Activated CD4-positive, alpha-beta T cell treated with anti-CD3 and anti-CD28 coated beads for 36 hours (primary cell): ENCODE data around the gene IL20RA. TPM values are rescaled to one million over a fixed set of nuclear protein-coding genes. Genes with fewer than 3 reads are reported as not detected.
"Not testable (repeated sequence)": the region's sequence is repeated elsewhere in the genome, so short reads cannot be mapped to it uniquely, and the experiment has no call there.

Source experiments
- ATAC-seq: fragments of 200-7000 bp; cut with Tn5 transposase; one replicate; pipeline ENCODE4 v1.10.0; 2021; ENCODE audit warnings: mild to moderate bottlenecking, moderate library complexity
- CTCF ChIA-PET: fragments of 350-600 bp; sonication (Branson Sonifier 250); formaldehyde crosslinking; loops from one replicate; lab custom pipeline; 2021; ENCODE audit warnings: antibody characterized with exemption; lab: Charles Lee
- POLR2A ChIA-PET: fragments of 350-600 bp; sonication (Branson Sonifier 250); formaldehyde crosslinking; loops from one replicate; lab custom pipeline; 2021; ENCODE audit warnings: antibody characterized with exemption, inconsistent platforms; lab: Charles Lee
- DNase-seq: peaks from one replicate; pipeline ENCODE4 v3.0.0-alpha.2; 2020
- H3K27ac Mint-ChIP-seq: one replicate; pipeline ENCODE4 v1.8.0; 2021; ENCODE audit warnings: mixed read lengths
- H3K27me3 Mint-ChIP-seq: one replicate; pipeline ENCODE4 v1.8.0; 2021; ENCODE audit warnings: mixed read lengths
- H3K36me3 Mint-ChIP-seq: one replicate; pipeline ENCODE4 v1.8.0; 2021; ENCODE audit warnings: low read depth, mixed read lengths
- H3K4me1 Mint-ChIP-seq: one replicate; pipeline ENCODE4 v1.8.0; 2021; ENCODE audit warnings: mixed read lengths
- H3K4me3 Mint-ChIP-seq: one replicate; pipeline ENCODE4 v1.8.0; 2021; ENCODE audit warnings: mild to moderate bottlenecking, moderate library complexity, mixed read lengths
- H3K9me3 Mint-ChIP-seq: one replicate; pipeline ENCODE4 v1.8.0; 2021; ENCODE audit warnings: low read depth, mixed read lengths
- intact Hi-C, 2 experiments: fragments of 100-400 bp; cut with DNase I in 1 of 2; cut with micrococcal nuclease in 1 of 2; formaldehyde crosslinking; loops; one replicate each; pipeline versions ENCODE4 v1.14.2 to v1.15.1; 2022 to 2024; cut with DNase I, micrococcal nuclease
- total RNA-seq, 2 experiments: library from RNA; stranded (reverse); gene quantifications; one replicate each; pipeline ENCODE4 v1.2.3, GENCODE V29; 2021

The IL20RA gene
- total RNA-seq, 2 experiments from 2014 or later: not detected

- H3K9me3 Mint-ChIP-seq: no peaks in the 10 kb centered on the region
- H3K27ac Mint-ChIP-seq: no peak overlapping the region
- POLR2A ChIA-PET: no interaction called here
- H3K36me3 Mint-ChIP-seq: no peaks in the 10 kb centered on the region
- CTCF ChIA-PET: interaction anchor here (1.4 kb wide), 1 partner anchor 12 kb away, joined by 6 read pairs; no protein-coding TSS in a partner anchor
- no peaks in the 10 kb centered on the region for H3K4me1 Mint-ChIP-seq
- peaks cover 23% of the 10 kb centered on the region for H3K27me3 Mint-ChIP-seq
- intact Hi-C loops: loop anchor here (1.0 to 2.0 kb wide), 3 partner anchors 345 to 672 kb away; no protein-coding TSS in a partner anchor
- no peak for ATAC-seq
- DNase-seq: no peak
- no peak overlapping the region for H3K4me3 Mint-ChIP-seq
Measured at GRCh38 chr6:136968837-136969236, 75.9 kb downstream of the IL20RA start.

- DNase-seq: peak; percentile 81
- intact Hi-C loops: loop anchor here (1.0 to 2.0 kb wide), 3 partner anchors 346 to 673 kb away; no protein-coding TSS in a partner anchor
- no peaks in the 10 kb centered on the region for H3K4me1 Mint-ChIP-seq
- H3K4me3 Mint-ChIP-seq: no peak overlapping the region
- peak; percentile 83 for ATAC-seq
- POLR2A ChIA-PET: no interaction called here
- no peaks in the 10 kb centered on the region for H3K9me3 Mint-ChIP-seq
- H3K27ac Mint-ChIP-seq: no peak overlapping the region
- CTCF ChIA-PET: interaction anchor here (1.4 kb wide), 1 partner anchor 11 kb away, joined by 6 read pairs; no protein-coding TSS in a partner anchor
- H3K27me3 Mint-ChIP-seq: peaks cover 23% of the 10 kb centered on the region
- no peaks in the 10 kb centered on the region for H3K36me3 Mint-ChIP-seq
Measured at GRCh38 chr6:136967876-136968752, 76.7 kb downstream of the IL20RA start.

- intact Hi-C loops: no loop called here
- no peaks in the 10 kb centered on the region for H3K9me3 Mint-ChIP-seq
- no peak overlapping the region for H3K27ac Mint-ChIP-seq
- H3K4me3 Mint-ChIP-seq: no peak overlapping the region
- H3K4me1 Mint-ChIP-seq: no peaks in the 10 kb centered on the region
- ChIA-PET POLR2A (no interaction called here), CTCF (interaction anchor here (1.0 to 1.1 kb wide), 2 partner anchors 14 to 25 kb away, joined by 3 read pairs; no protein-coding TSS in a partner anchor)
- DNase-seq (no peak), ATAC-seq (no peak)
- H3K27me3 Mint-ChIP-seq: peaks cover 18% of the 10 kb centered on the region
- no peaks in the 10 kb centered on the region for H3K36me3 Mint-ChIP-seq
Measured at GRCh38 chr6:136964398-136964797, 80.4 kb downstream of the IL20RA start.

GRCh38 chr6:136963259-136963658 lies 81.5 kb downstream of the IL20RA start:
- intact Hi-C loops: no loop called here
- ChIA-PET POLR2A (no interaction called here), CTCF (interaction anchor here (1.0 kb wide), 1 partner anchor 23 kb away, joined by 3 read pairs; no protein-coding TSS in a partner anchor)
- H3K36me3 Mint-ChIP-seq: no peaks in the 10 kb centered on the region
- ATAC-seq (no peak), DNase-seq (no peak)
- no peak overlapping the region for H3K4me3 Mint-ChIP-seq
- no peak overlapping the region for H3K27ac Mint-ChIP-seq
- H3K4me1 Mint-ChIP-seq: no peaks in the 10 kb centered on the region
- H3K27me3 Mint-ChIP-seq: peaks cover 17% of the 10 kb centered on the region
- H3K9me3 Mint-ChIP-seq: no peaks in the 10 kb centered on the region

GRCh38 chr6:136962661-136963060 lies 82.1 kb downstream of the IL20RA start:
- H3K36me3 Mint-ChIP-seq: no peaks in the 10 kb centered on the region
- H3K27me3 Mint-ChIP-seq: peaks cover 18% of the 10 kb centered on the region
- no peak for DNase-seq
- H3K9me3 Mint-ChIP-seq: no peaks in the 10 kb centered on the region
- intact Hi-C loops: no loop called here
- no peaks in the 10 kb centered on the region for H3K4me1 Mint-ChIP-seq
- no peak overlapping the region for H3K27ac Mint-ChIP-seq
- ChIA-PET POLR2A (no interaction called here), CTCF (no interaction called here)
- ATAC-seq: no peak
- H3K4me3 Mint-ChIP-seq: no peak overlapping the region

- intact Hi-C loops: no loop called here
- H3K27ac Mint-ChIP-seq: no peak overlapping the region
- no peaks in the 10 kb centered on the region for H3K36me3 Mint-ChIP-seq
- ATAC-seq (no peak), DNase-seq (no peak)
- CTCF ChIA-PET: no interaction called here
- no peaks in the 10 kb centered on the region for H3K9me3 Mint-ChIP-seq
- H3K4me3 Mint-ChIP-seq: no peak overlapping the region
- POLR2A ChIA-PET: no interaction called here
- H3K27me3 Mint-ChIP-seq: peaks cover 13% of the 10 kb centered on the region
- peaks cover 3% of the 10 kb centered on the region for H3K4me1 Mint-ChIP-seq
Measured at GRCh38 chr6:136961848-136962247, 82.9 kb downstream of the IL20RA start.

GRCh38 chr6:136960781-136961180 lies 84.0 kb downstream of the IL20RA start:
- DNase-seq (no peak), ATAC-seq (no peak)
- Mint-ChIP-seq H3K4me3 (no peak overlapping the region), H3K36me3 (no peaks in the 10 kb centered on the region), H3K27me3 (peaks cover 8% of the 10 kb centered on the region), H3K4me1 (peaks cover 5% of the 10 kb centered on the region), H3K9me3 (no peaks in the 10 kb centered on the region), H3K27ac (no peak overlapping the region)
- ChIA-PET POLR2A (no interaction called here), CTCF (interaction anchor here (0.6 to 1.0 kb wide), 4 partner anchors 9 to 352 kb away, joined by 3 to 6 read pairs (median 3); no protein-coding TSS in a partner anchor)
- intact Hi-C loops: no loop called here

- H3K9me3 Mint-ChIP-seq, H3K36me3 Mint-ChIP-seq, DNase-seq, intact Hi-C loops, H3K27ac Mint-ChIP-seq, POLR2A ChIA-PET, ATAC-seq, H3K4me3 Mint-ChIP-seq, H3K4me1 Mint-ChIP-seq: not testable (repeated sequence)
- CTCF ChIA-PET: interaction anchor here (0.6 to 1.0 kb wide), 3 partner anchors 8 to 17 kb away, joined by 3 to 6 read pairs (median 3); no protein-coding TSS in a partner anchor
- H3K27me3 Mint-ChIP-seq: peaks cover 11% of the 10 kb centered on the region
Measured at GRCh38 chr6:136959935-136960334, 84.8 kb downstream of the IL20RA start.

GRCh38 chr6:136959471-136959891 lies 85.3 kb downstream of the IL20RA start:
- no peak for ATAC-seq
- no peak for DNase-seq
- intact Hi-C loops: no loop called here
- H3K4me3 Mint-ChIP-seq: no peak overlapping the region
- CTCF ChIA-PET: interaction anchor here (0.6 kb wide), 1 partner anchor 16 kb away, joined by 3 read pairs; no protein-coding TSS in a partner anchor
- no peaks in the 10 kb centered on the region for H3K9me3 Mint-ChIP-seq
- POLR2A ChIA-PET: no interaction called here
- peaks cover 11% of the 10 kb centered on the region for H3K27me3 Mint-ChIP-seq
- H3K4me1 Mint-ChIP-seq: peaks cover 5% of the 10 kb centered on the region
- H3K36me3 Mint-ChIP-seq: no peaks in the 10 kb centered on the region
- no peak overlapping the region for H3K27ac Mint-ChIP-seq

- H3K4me1 Mint-ChIP-seq: peaks cover 5% of the 10 kb centered on the region
- no peak overlapping the region for H3K4me3 Mint-ChIP-seq
- H3K36me3 Mint-ChIP-seq: no peaks in the 10 kb centered on the region
- ChIA-PET POLR2A (no interaction called here), CTCF (no interaction called here)
- H3K9me3 Mint-ChIP-seq: no peaks in the 10 kb centered on the region
- intact Hi-C loops: no loop called here
- no peak overlapping the region for H3K27ac Mint-ChIP-seq
- no peak for DNase-seq
- no peak for ATAC-seq
- H3K27me3 Mint-ChIP-seq: peaks cover 11% of the 10 kb centered on the region
Measured at GRCh38 chr6:136958168-136958567, 86.6 kb downstream of the IL20RA start.

GRCh38 chr6:136956590-136957544 lies 87.9 kb downstream of the IL20RA start:
- intact Hi-C loops: no loop called here
- no peak overlapping the region for H3K4me3 Mint-ChIP-seq
- ChIA-PET POLR2A (no interaction called here), CTCF (interaction anchor here (0.5 to 0.9 kb wide), 3 partner anchors 11 to 665 kb away, joined by 4 to 6 read pairs (median 5); no protein-coding TSS in a partner anchor)
- H3K27me3 Mint-ChIP-seq: peaks cover 11% of the 10 kb centered on the region
- H3K4me1 Mint-ChIP-seq: peaks cover 5% of the 10 kb centered on the region
- no peak for ATAC-seq
- H3K36me3 Mint-ChIP-seq: no peaks in the 10 kb centered on the region
- no peak overlapping the region for H3K27ac Mint-ChIP-seq
- no peak for DNase-seq
- H3K9me3 Mint-ChIP-seq: no peaks in the 10 kb centered on the region
